Transverse colon (tissue), 4 donors: ENCODE measurements around the gene AATK. TPM values are rescaled to one million over a fixed set of nuclear protein-coding genes. Genes with fewer than 3 reads are reported as not detected.

Source experiments
- DNase-seq: peaks from one replicate; pipeline ENCODE4 v3.0.0-alpha.2; 2019
- H3K27ac ChIP-seq, 4 donors: fragments of 200-600 bp; sonication (generic); 2 replicates each; pipeline ENCODE4 v1.5.1; 2016 to 2018; ENCODE audit warnings: inconsistent platforms in 4 of 4
- H3K27me3 ChIP-seq: fragments of 200-600 bp; sonication (generic); 2 replicates; pipeline ENCODE4 v1.5.1; 2017; ENCODE audit warnings: inconsistent platforms
- H3K36me3 ChIP-seq, 4 donors: fragments of 200-600 bp; sonication (generic); 2 replicates each; pipeline ENCODE4 v1.5.1; 2017 to 2019; ENCODE audit warnings: inconsistent platforms in 4 of 4
- H3K4me1 ChIP-seq, 4 donors: fragments of 200-600 bp; sonication (generic); 2 replicates each; pipeline ENCODE4 v1.5.1; 2017 to 2020; ENCODE audit warnings: inconsistent platforms in 4 of 4
- H3K4me3 ChIP-seq, 4 donors: fragments of 200-600 bp; sonication (generic); 1 replicate in 1 of 4; 2 replicates in 3 of 4; pipeline versions ENCODE4 v1.5.1 to v1.6.1; 2017 to 2019; ENCODE audit warnings: inconsistent platforms in 4 of 4
- H3K9me3 ChIP-seq, 2 donors: fragments of 200-600 bp; sonication (generic); 2 replicates each; pipeline ENCODE4 v1.5.1; 2017 to 2019; ENCODE audit warnings: inconsistent platforms in 2 of 2
- CTCF ChIP-seq, 5 experiments: fragments of 200-600 bp in 3 of 5; fragments of 450-650 bp in 2 of 5; sonication (generic) in 3 of 5; IDR thresholded peaks; 1 replicate in 2 of 5; 2 replicates in 3 of 5; pipeline ENCODE4 v1.5.1; 2016 to 2017; ENCODE audit warnings: antibody characterized with exemption in 5 of 5, inconsistent platforms in 3 of 5, mild to moderate bottlenecking in 2 of 5, moderate library complexity in 1 of 5
- EP300 ChIP-seq: sonication (generic); formaldehyde crosslinking; IDR thresholded peaks from one replicate; pipeline ENCODE4 v1.6.1; 2017; ENCODE audit warnings: antibody characterized with exemption, low read depth
- POLR2A ChIP-seq: fragments of 450-650 bp; IDR thresholded peaks from one replicate; pipeline ENCODE4 v1.6.1; 2016; ENCODE audit warnings: antibody characterized with exemption, mild to moderate bottlenecking, moderate library complexity
- POLR2AphosphoS5 ChIP-seq, 3 donors: sonication (generic); formaldehyde crosslinking; IDR thresholded peaks; one replicate each; pipeline ENCODE4 v1.6.1; 2016; ENCODE audit warnings: antibody characterized with exemption in 3 of 3
- WGBS, 2 donors: methylation state at CpG; one replicate each; pipeline ENCODE4 v1.1.5; 2018; ENCODE audit warnings: low coverage in 1 of 2; 5-methylcytosine and 5-hydroxymethylcytosine counted together
- in situ Hi-C, 4 donors: fragments of 200-750 bp; cut with MboI; loops; one replicate each; pipeline versions ENCODE4 v1.15.0 to v1.15.1; 2017; ENCODE audit warnings: low sequenced_read_pairs in 3 of 4, low pct_ligation_motif_present in 1 of 4, low pct_unique_long_range_greater_than_20kb in 1 of 4
- intact Hi-C: fragments of 100-400 bp; cut with DNase I; formaldehyde crosslinking; loops from one replicate; pipeline ENCODE4 v1.15.1; 2023; ENCODE audit warnings: low total_unique reads
- total RNA-seq, 4 donors: library from RNA; depleted of rRNA; stranded (reverse); fragments of >200 nt; gene quantifications; one replicate each; pipeline ENCODE4 v1.1.0, GENCODE V29; 2016

AATK gene
- total RNA-seq, 4 donors from 2014 or later = 1.7 to 21.3 (median 8.6) TPM

- H3K27me3 ChIP-seq = no peaks in the 10 kb centered on the region
- 68% methylated on average over 9 of the region's 13 CpGs; no CpG with 5 or more reads in 1 of the 2 donors for WGBS, 2 donors
- DNase-seq = peak; percentile 39
- no peak overlapping the region for H3K4me3 ChIP-seq
- no peaks in the 10 kb centered on the region for H3K9me3 ChIP-seq
- intact Hi-C loops (loop anchor here (5.0 kb wide), 1 partner anchor 76 kb away; no protein-coding TSS in a partner anchor), in situ Hi-C loops (loop anchor here in 2 of 4 donors (10.0 kb wide), 1 partner anchor 73 kb away; no protein-coding TSS in a partner anchor)
- TF ChIP-seq POLR2AphosphoS5 (IDR thresholded peaks at IDR 0.05) (no peak), POLR2A (no peak), EP300 (no peak), CTCF (IDR thresholded peaks at IDR 0.05) (no peak)
- peaks cover 22 to 44% (median 37%) of the 10 kb centered on the region in 4 donors for H3K4me1 ChIP-seq
- H3K36me3 ChIP-seq = peaks cover 0 to 8% (median 0%) of the 10 kb centered on the region in 4 donors
- peak overlapping the region; percentile 29 to 76 (median 64) for H3K27ac ChIP-seq
Observed at GRCh38 chr17:81097943-81098308, 68.1 kb downstream of the AATK start.

DNA sequence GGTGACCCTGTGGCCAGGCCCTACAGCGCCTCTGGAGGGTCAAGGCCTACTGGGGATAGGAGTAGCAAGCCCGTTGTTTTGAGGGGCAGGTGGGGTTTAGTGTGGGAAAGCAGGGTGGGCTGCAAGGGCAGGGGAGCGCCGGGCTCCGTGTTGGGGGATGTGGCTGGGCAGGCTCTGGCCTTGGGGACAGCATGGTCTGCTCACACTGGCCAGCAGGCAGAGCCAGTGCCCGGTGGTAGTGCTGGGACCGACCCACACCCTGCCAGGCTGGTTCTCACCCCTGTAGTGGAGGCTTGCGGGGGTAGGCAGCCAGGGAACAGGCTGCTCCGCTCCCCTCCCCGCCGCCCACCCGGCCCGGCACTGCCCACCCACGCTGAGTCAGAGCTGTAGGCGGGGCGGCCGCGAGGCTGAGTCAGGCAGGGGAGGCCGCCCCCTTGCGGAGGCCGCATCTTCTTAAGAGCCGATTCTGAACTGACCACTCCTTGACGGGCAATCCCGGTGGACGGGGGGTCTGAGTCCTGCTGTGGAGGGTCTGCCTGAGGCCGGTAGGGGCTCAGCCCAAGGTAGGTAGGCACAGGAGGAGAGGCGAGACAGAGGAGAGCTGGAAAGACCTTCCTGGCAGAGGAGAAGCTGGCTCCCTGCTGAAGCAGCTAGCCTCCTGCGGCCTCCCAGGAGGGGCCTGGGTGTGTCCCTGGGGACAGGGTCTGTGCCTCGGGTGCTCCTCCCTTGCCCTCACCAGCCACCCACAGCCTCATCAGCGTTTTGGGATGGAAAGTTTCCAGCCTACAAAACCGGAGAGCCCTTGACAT is 68.7 kb downstream of the AATK start:
- Histone ChIP-seq H3K27ac (peak overlapping the region; percentile 58 to 76 (median 73)), H3K9me3 (no peaks in the 10 kb centered on the region), H3K4me1 (peaks cover 22 to 44% (median 37%) of the 10 kb centered on the region in 4 donors), H3K36me3 (peaks cover 0 to 8% (median 0%) of the 10 kb centered on the region in 4 donors), H3K27me3 (no peaks in the 10 kb centered on the region), H3K4me3 (peak overlapping the region in 1 of 4 donors; percentile 6)
- in situ Hi-C loops (loop anchor here in 2 of 4 donors (10.0 kb wide), 1 partner anchor 73 kb away; no protein-coding TSS in a partner anchor), intact Hi-C loops (loop anchor here (5.0 kb wide), 1 partner anchor 75 kb away; no protein-coding TSS in a partner anchor)
- WGBS, 2 donors = 24 to 70% methylated on average over 2 to 31 of the region's 31 CpGs
- TF ChIP-seq CTCF (IDR thresholded peaks at IDR 0.05) (peak; percentile 45 to 65 (median 61)), EP300 (no peak), POLR2A (no peak)
- peak; percentile 68 for DNase-seq

GRCh38 chr17:81096741-81097133 is 69.3 kb downstream of the AATK start:
- in situ Hi-C loops = loop anchor here in 2 of 4 donors (10.0 kb wide), 1 partner anchor 72 kb away; no protein-coding TSS in a partner anchor
- WGBS, 2 donors = 67 to 91% methylated on average over 3 to 7 of the region's 7 CpGs

More at GRCh38 chr17:81096741-81097133, 69.3 kb downstream of the AATK start:
- TF ChIP-seq CTCF (IDR thresholded peaks at IDR 0.05) (no peak), POLR2AphosphoS5 (IDR thresholded peaks at IDR 0.05) (no peak), POLR2A (no peak), EP300 (no peak)
- intact Hi-C loops = loop anchor here (5.0 kb wide), 1 partner anchor 74 kb away; no protein-coding TSS in a partner anchor
- Histone ChIP-seq H3K27ac (peak overlapping the region; percentile 58 to 76 (median 73)), H3K27me3 (no peaks in the 10 kb centered on the region), H3K36me3 (peaks cover 0 to 8% (median 0%) of the 10 kb centered on the region in 4 donors), H3K4me1 (peaks cover 22 to 44% (median 37%) of the 10 kb centered on the region in 4 donors), H3K9me3 (no peaks in the 10 kb centered on the region), H3K4me3 (peak overlapping the region in 1 of 4 donors; percentile 6)
- DNase-seq = no peak
